Gastrocnemius medialis (tissue), 4 donors: ENCODE measurements around the gene GRAMD2A.

Source experiments
- CTCF ChIP-seq, 5 experiments: fragments of 450-650 bp in 3 of 5; fragments of 200-600 bp in 2 of 5; sonication (generic) in 2 of 5; IDR thresholded peaks in 4 of 5; conservative IDR thresholded peaks in 1 of 5; 1 replicate in 4 of 5; 2 replicates in 1 of 5; pipeline ENCODE4 v1.5.1; 2016 to 2019; ENCODE audit warnings: antibody characterized with exemption in 5 of 5, mild to moderate bottlenecking in 3 of 5, moderate library complexity in 3 of 5
- POLR2A ChIP-seq, 2 donors: fragments of 450-650 bp; IDR thresholded peaks; one replicate each; pipeline ENCODE4 v1.6.1; 2017; ENCODE audit warnings: antibody characterized with exemption in 2 of 2, mild to moderate bottlenecking in 2 of 2, moderate library complexity in 2 of 2

- no peak for TF ChIP-seq CTCF (IDR thresholded peaks at IDR 0.05 in 4 of 5, conservative IDR thresholded peaks at IDR 0.05 in 1 of 5)
- no peak for TF ChIP-seq POLR2A (IDR thresholded peaks at IDR 0.05)
These were observed 22.2 kb downstream of the GRAMD2A start for GRCh38 chr15:72175186-72176044.
